ENCODE data around the gene MYBPC1.
"Not testable (repeated sequence)": the region's sequence is repeated elsewhere in the genome, so short reads cannot be mapped to it uniquely, and the experiment has no call there.

MYBPC1 gene

GRCh38 chr12:101732318-101732717 is 137.5 kb downstream of the MYBPC1 start:
- H3K36me3 ChIP-seq (ENCODE audit: control insufficient read depth, insufficient read depth, low read length), result no peaks in the 10 kb centered on the region
- no peak overlapping the region for H3K4me3 ChIP-seq (ENCODE audit: low read length)
- no peaks in the 10 kb centered on the region for H3K27me3 ChIP-seq (ENCODE audit: control insufficient read depth, insufficient read depth, low read length)
- H3K4me1 ChIP-seq (ENCODE audit: control insufficient read depth, insufficient read depth, low read length), result no peaks in the 10 kb centered on the region
- no peak overlapping the region for H3K27ac ChIP-seq (ENCODE audit: low read length)
- WGBS (ENCODE audit: insufficient coverage, insufficient read length), result no CpG with 5 or more reads among the region's 1 CpG
- H3K9me3 ChIP-seq (ENCODE audit: control insufficient read depth, insufficient read depth, low read length), result no peaks in the 10 kb centered on the region
- DNase-seq (ENCODE audit: low read depth, low spot score), result no peak

GRCh38 chr12:101733166-101733565 is 138.4 kb downstream of the MYBPC1 start:
- Histone ChIP-seq H3K9me3 (ENCODE audit: control insufficient read depth, insufficient read depth, low read length) (no peaks in the 10 kb centered on the region), H3K36me3 (ENCODE audit: control insufficient read depth, insufficient read depth, low read length) (no peaks in the 10 kb centered on the region; the same call in 1 of the 2 replicates), H3K27me3 (ENCODE audit: control insufficient read depth, insufficient read depth, low read length) (no peaks in the 10 kb centered on the region), H3K4me1 (ENCODE audit: control insufficient read depth, insufficient read depth, low read length) (no peaks in the 10 kb centered on the region), H3K4me3 (ENCODE audit: low read length) (no peak overlapping the region), H3K27ac (ENCODE audit: low read length) (no peak overlapping the region)
- no CpG with 5 or more reads among the region's 2 CpGs for WGBS (ENCODE audit: insufficient coverage, insufficient read length)
- DNase-seq (ENCODE audit: low read depth, low spot score), result no peak

GRCh38 chr12:101734482-101734881 is 139.7 kb downstream of the MYBPC1 start:
- H3K27ac ChIP-seq (ENCODE audit: low read length); H3K27me3 ChIP-seq (ENCODE audit: control insufficient read depth, insufficient read depth, low read length); H3K4me1 ChIP-seq (ENCODE audit: control insufficient read depth, insufficient read depth, low read length); H3K9me3 ChIP-seq (ENCODE audit: control insufficient read depth, insufficient read depth, low read length); H3K36me3 ChIP-seq (ENCODE audit: control insufficient read depth, insufficient read depth, low read length); H3K4me3 ChIP-seq (ENCODE audit: low read length); DNase-seq (ENCODE audit: low read depth, low spot score): not testable (repeated sequence)
- no CpG with 5 or more reads among the region's 5 CpGs for WGBS (ENCODE audit: insufficient coverage, insufficient read length)
